HG03571 (cell line): ENCODE data around the gene TCERG1L.
"Not testable (repeated sequence)": the region's sequence is repeated elsewhere in the genome, so short reads cannot be mapped to it uniquely, and the experiment has no call there.

ENCODE experiments used
- ATAC-seq: cut with Tn5 transposase; IDR thresholded peaks from one replicate; pipeline ENCODE4 v1.9.1; 2021; ENCODE audit not compliant: unreplicated experiment

TCERG1L gene

GRCh38 chr10:131193923-131194322, 117.6 kb downstream of the TCERG1L start:
- ATAC-seq = no peak

- no peak for ATAC-seq
These were observed 123.0 kb downstream of the TCERG1L start for GRCh38 chr10:131188494-131188893.

DNA sequence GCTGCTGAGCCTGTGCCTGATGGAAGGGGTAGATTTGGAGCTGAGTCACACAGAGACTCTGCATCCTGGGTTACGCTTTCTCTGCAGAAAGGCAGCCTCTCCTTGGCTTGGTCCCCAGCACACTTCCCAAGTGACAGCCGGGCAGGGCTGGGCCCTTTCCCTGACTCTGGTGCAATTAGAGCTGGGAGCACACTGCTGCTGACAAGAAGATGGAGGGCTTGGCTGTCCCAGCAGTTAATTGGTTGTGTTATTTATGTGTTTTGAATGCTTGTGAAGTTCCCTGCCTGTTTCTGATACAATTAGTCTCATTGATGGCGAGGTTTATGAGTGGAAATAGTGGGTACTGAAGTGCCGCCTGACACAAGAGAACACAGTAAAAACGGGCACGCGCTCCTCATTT, 123.6 kb downstream of the TCERG1L start:
- ATAC-seq = no peak

DNA sequence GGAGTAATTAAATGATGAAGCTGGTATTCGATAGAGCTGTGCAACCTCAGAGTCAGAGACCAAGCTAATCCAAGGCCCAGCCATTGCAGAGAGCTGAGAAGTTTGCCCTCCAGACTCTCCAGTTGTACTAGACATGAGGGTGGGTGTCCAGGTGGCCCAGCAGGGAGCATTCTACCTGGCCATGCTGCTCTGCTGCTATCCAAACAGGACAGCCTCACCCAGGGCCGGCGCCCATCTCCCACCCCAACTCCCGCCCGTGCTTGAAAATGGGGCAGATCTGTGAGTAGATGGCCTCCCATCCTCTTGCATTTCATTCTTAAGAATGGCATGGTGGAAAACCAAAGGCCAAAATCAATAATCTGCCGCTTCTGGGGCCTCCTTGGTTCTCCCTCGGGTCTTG, 124.2 kb downstream of the TCERG1L start:
- no peak for ATAC-seq

DNA sequence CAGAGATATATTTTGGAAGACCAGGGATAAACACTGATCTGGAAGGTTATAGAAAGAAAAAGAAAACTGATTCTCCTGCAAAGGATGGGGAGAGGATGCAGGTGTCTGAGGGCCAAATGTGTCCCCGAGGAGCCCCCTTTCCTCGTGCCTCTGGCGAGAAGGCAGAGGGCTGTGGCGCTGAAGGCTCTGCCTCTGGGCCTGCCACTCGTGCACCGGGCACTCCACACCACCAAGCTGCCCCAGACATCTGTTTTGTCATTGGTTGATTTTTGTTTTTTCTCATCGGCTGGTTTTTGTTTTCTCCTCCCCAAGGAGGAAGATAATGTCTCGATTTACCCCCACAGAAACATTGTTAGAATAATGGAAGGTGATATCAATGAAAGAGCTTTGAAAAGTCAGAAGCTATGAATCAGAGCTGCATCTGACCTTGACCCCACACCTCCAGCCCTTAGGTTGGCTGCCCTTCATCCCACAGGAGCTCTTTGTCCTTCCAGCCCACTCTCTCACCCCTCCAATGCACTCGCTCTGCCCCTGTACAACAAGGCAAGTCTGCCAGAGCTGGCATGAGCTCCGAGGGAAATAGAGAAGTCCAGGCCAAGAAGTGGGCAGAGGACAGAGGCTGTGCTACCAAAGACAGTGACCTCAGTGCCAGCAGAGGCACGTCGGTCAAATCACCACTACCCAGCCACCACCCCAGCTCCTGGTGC, 124.8 kb downstream of the TCERG1L start:
- ATAC-seq = no peak

GRCh38 chr10:131184503-131184902, 127.0 kb downstream of the TCERG1L start:
- ATAC-seq = no peak

GRCh38 chr10:131183546-131184045, 127.9 kb downstream of the TCERG1L start:
- ATAC-seq = no peak

GRCh38 chr10:131181456-131181855, 130.1 kb downstream of the TCERG1L start:
- ATAC-seq = no peak

GRCh38 chr10:131180740-131181415, 130.6 kb downstream of the TCERG1L start:
- no peak for ATAC-seq

DNA sequence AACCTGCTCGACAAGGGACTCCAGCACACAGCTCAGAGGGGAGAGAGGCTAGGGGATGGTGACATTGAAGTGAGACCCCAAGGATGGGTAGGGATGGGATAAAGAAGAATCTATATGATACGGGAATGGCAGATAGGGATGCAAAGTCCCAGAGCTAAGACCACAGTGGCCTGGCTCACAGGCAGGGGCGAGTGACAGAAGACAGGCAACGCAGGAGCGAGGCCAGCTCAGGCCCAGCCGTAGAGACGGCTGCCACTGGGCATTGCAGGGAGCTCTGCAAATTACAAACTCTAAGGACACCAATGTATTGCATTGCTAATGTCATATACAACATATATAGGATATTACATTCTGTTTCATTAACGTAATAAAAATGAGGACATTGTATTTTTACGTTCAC, 131.4 kb downstream of the TCERG1L start:
- no peak for ATAC-seq

GRCh38 chr10:131179361-131179760, 132.2 kb downstream of the TCERG1L start:
- ATAC-seq = no peak

GRCh38 chr10:131178521-131179331, 132.8 kb downstream of the TCERG1L start:
- no peak for ATAC-seq

DNA sequence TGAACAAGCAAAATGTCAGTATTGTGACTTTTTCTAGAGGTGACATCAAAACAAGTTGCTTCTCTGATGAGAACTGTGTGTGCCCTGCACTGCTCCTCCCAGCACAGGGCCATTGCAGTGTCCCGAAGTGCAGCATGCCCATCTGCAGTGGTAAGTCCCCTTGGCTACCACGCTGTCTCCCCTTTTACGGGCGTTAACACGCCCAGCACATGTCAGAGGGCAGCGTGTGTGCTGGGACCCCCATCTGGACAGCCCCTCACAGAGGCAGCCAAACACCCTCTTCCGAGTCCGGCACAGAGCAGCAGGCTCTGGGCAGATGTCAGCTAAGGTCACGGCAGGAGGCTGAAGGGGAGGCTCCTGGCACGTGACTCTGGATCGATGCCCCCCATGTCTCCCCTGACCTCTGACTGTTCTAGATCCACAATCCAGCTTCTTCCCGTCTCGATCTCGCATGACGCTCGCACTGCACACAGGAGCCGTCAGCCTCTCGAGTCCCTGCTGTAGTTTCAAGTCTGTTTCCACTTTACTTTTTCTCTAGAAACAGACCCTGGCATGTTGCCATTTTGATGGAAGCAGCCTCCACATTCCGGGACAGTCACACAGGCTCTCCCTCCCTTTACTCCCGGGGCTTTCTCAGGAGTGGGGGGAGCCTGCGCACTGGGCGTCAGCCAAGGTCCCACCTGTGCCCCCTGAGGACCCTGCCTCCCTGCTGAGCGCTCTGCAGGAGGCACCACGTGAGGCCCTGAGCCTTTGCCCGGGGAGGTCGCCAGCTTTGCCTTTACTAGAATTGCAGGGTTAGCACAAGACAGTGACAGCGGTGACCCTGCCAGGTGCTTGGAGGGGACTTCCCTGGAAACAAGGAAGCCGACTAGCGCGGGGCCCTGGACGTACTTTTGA, 133.8 kb downstream of the TCERG1L start:
- ATAC-seq = no peak

DNA sequence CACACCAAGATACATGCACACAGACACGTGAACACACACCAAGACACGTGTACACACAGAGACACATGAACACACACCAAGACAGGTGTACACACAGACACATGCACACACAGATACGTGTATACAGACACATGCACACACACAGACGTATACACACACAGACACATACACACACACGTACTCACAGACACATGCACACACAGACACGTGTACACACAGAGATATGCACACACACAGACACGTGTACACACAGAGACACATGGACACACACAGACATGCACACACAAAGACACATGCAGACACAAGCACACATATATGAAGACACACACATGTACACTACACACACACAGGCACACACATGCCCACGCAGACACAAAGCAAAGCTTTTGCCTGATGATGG, 134.6 kb downstream of the TCERG1L start:
- ATAC-seq = no peak

- not testable (repeated sequence) for ATAC-seq
These were observed 135.2 kb downstream of the TCERG1L start for GRCh38 chr10:131176324-131176723.

GRCh38 chr10:131175891-131176290, 135.6 kb downstream of the TCERG1L start:
- ATAC-seq = no peak

GRCh38 chr10:131174651-131175540, 136.6 kb downstream of the TCERG1L start:
- no peak for ATAC-seq

DNA sequence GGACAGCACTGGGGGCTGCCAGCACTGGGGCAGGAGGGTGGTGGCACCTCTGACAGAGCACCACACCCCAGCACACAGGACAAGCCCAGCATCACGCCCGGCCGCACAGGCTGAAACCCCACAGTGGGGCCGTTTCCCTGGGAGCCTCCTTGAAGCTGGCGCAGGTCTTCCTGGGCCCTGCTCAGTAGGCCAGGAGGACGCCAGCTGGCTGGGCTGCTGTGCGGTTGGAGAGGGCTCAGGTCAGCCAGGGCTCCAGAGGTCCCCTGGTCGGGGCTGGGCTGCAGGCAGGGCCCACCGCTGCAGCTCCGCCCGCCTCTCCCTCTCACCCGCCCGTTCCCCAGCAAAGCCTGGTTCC, 137.3 kb downstream of the TCERG1L start:
- no peak for ATAC-seq

DNA sequence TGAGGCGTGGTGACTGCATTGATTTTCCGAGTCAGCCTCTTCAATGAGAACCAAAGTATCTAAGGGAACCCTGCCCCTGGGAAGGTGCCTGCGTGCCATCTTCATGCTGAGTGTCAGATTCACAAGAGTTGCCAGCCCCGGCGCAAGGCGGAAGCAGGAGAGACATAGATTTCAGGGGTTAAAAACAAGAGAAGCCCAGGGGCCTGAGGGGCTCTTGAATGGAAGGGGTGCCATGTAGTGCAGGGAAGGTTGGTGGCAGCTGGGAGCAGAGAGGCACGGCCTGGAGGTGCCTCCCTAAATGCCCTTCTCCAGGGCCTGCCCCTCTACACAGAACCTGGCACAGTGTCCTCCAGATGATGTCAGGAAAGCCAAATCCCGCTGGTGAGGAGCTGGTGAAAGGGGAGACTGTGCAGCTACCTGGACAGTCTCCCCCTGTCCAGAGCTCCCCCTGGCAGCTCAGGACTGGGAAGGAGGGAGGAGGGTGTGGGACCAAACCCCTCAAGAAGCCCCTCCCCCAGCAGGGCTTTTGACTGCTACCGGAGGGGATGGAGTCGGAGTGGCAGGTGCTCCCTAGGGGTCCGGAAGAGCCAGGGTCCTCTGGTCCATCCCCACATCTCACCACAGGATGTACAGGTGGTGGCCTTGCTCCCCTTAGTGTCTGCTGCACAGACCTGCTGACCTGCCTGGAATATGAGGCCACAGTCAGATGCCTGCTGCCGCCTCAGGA, 137.9 kb downstream of the TCERG1L start:
- no peak for ATAC-seq
